B cell (primary cell): Measurements from ENCODE around the gene STON1.

Experiments used
- CTCF ChIP-seq: fragments of 200-600 bp; IDR thresholded peaks from one replicate; pipeline ENCODE4 v1.8.0; 2022; ENCODE audit warnings: antibody characterized with exemption, mild to moderate bottlenecking
- EZH2 ChIP-seq: IDR thresholded peaks from 2 replicates; pipeline ENCODE4 v1.6.1; 2012; ENCODE audit warnings: borderline replicate concordance, low read depth, mild to moderate bottlenecking, moderate library complexity, low read length; ENCODE audit not compliant: insufficient read depth, poor library complexity, severe bottlenecking

- no peak for TF ChIP-seq CTCF
- TF ChIP-seq EZH2: no peak
Observed at GRCh38 chr2:48512571-48512970, 17.4 kb upstream of the STON1 start.
